ENCODE data around the gene LDLRAD3.

Gene LDLRAD3

GRCh38 chr11:36273110-36273509, 329.2 kb downstream of the LDLRAD3 start:
- TF ChIP-seq GATA2 (IDR thresholded peaks at IDR 0.05; ENCODE audit: low read depth, low read length): no peak
- no peak for TF ChIP-seq GATA3 (IDR thresholded peaks at IDR 0.05; ENCODE audit: low read depth, low read length)

GRCh38 chr11:36274414-36274813, 330.6 kb downstream of the LDLRAD3 start:
- TF ChIP-seq GATA3 (IDR thresholded peaks at IDR 0.05; ENCODE audit: low read depth, low read length) (no peak), GATA2 (IDR thresholded peaks at IDR 0.05; ENCODE audit: low read depth, low read length) (no peak)

- TF ChIP-seq GATA2 (IDR thresholded peaks at IDR 0.05; ENCODE audit: low read depth, low read length) (no peak), GATA3 (IDR thresholded peaks at IDR 0.05; ENCODE audit: low read depth, low read length) (no peak)
Measured at GRCh38 chr11:36278531-36279282, 334.8 kb downstream of the LDLRAD3 start.

- TF ChIP-seq GATA2 (IDR thresholded peaks at IDR 0.05; ENCODE audit: low read depth, low read length) (no peak), GATA3 (IDR thresholded peaks at IDR 0.05; ENCODE audit: low read depth, low read length) (no peak)
Measured at GRCh38 chr11:36280531-36280930, 336.7 kb downstream of the LDLRAD3 start.

All from SH-SY5Y (cell line).